Midbrain (tissue), 1 donor: ENCODE results near the gene NSFL1C.
"Not testable (repeated sequence)": the region's sequence is repeated elsewhere in the genome, so short reads cannot be mapped to it uniquely, and the experiment has no call there.

Source experiments
- DNase-seq: peaks from one replicate; lab custom pipeline; 2025; lab: John Stamatoyannopoulos, UW

NSFL1C gene

GRCh38 chr20:1466211-1467081 lies at the start of gene NSFL1C:
TSS of gene NSFL1C (minus strand) at chr20:1466849. CDS start at chr20:1466824, 25 bp downstream.
- peak; percentile 93 for DNase-seq

- DNase-seq: no peak
Measured at GRCh38 chr20:1513801-1514200, 47.2 kb upstream of the NSFL1C start.

GRCh38 chr20:1509237-1509636 lies 42.6 kb upstream of the NSFL1C start:
- peak; percentile 54 for DNase-seq

- no peak for DNase-seq
Measured at GRCh38 chr20:1508574-1508973, 41.9 kb upstream of the NSFL1C start.

- DNase-seq: no peak
Measured at GRCh38 chr20:1507276-1507675, 40.6 kb upstream of the NSFL1C start.

- DNase-seq: no peak
Measured at GRCh38 chr20:1505871-1506270, 39.2 kb upstream of the NSFL1C start.

- DNase-seq: no peak
Measured at GRCh38 chr20:1505361-1505760, 38.7 kb upstream of the NSFL1C start.

- DNase-seq: peak; percentile 80
Measured at GRCh38 chr20:1503564-1504227, 37.0 kb upstream of the NSFL1C start.

- DNase-seq: no peak
Measured at GRCh38 chr20:1500496-1500895, 33.8 kb upstream of the NSFL1C start.

- DNase-seq: no peak
Measured at GRCh38 chr20:1499528-1500420, 33.1 kb upstream of the NSFL1C start.

GRCh38 chr20:1497371-1497770 lies 30.7 kb upstream of the NSFL1C start:
- not testable (repeated sequence) for DNase-seq

- no peak for DNase-seq
Measured at GRCh38 chr20:1496930-1497329, 30.3 kb upstream of the NSFL1C start.

- no peak for DNase-seq
Measured at GRCh38 chr20:1494436-1494835, 27.8 kb upstream of the NSFL1C start.

- DNase-seq: no peak
Measured at GRCh38 chr20:1493536-1493935, 26.9 kb upstream of the NSFL1C start.

- DNase-seq: no peak
Measured at GRCh38 chr20:1491860-1492642, 25.4 kb upstream of the NSFL1C start.

GRCh38 chr20:1491281-1491840 lies 24.7 kb upstream of the NSFL1C start, which contains the start of gene SIRPB2:
TSS of gene SIRPB2 (minus strand) at chr20:1491420. CDS start at chr20:1491359, 61 bp downstream.
- DNase-seq: peak; percentile 12

- no peak for DNase-seq
Measured at GRCh38 chr20:1490643-1491195, 24.1 kb upstream of the NSFL1C start.

- no peak for DNase-seq
Measured at GRCh38 chr20:1489764-1490436, 23.3 kb upstream of the NSFL1C start.

- DNase-seq: no peak
Measured at GRCh38 chr20:1489325-1489724, 22.7 kb upstream of the NSFL1C start.

- no peak for DNase-seq
Measured at GRCh38 chr20:1486566-1486965, 19.9 kb upstream of the NSFL1C start.
